ENCODE results near the gene EDAR. TPM values are rescaled to one million over a fixed set of nuclear protein-coding genes. Genes with fewer than 3 reads are reported as not detected.

Gene EDAR
- total and polyA plus RNA-seq, 11 donors = 0.01 to 0.20 (median 0.16) TPM; not detected in 8

GRCh38 chr2:108983610-108984009 is 5.4 kb downstream of the EDAR start:
- Histone ChIP-seq H3K9me3 (no peaks in the 10 kb centered on the region), H3K36me3 (no peaks in the 10 kb centered on the region), H3K27me3 (peaks cover 0 to 25% (median 2%) of the 10 kb centered on the region in 9 donors), H3K4me3 (no peak overlapping the region), H3K27ac (no peak overlapping the region), H3K4me1 (no peaks in the 10 kb centered on the region)
- ATAC-seq = no peak
- intact Hi-C loops (cut with DNase I) = no loop called here
- 78 to 85% (median 81%) methylated on average over 12 to 13 of the region's 13 CpGs for WGBS, 4 donors
- no peak for TF ChIP-seq CTCF (IDR thresholded peaks at IDR 0.05)
- TF ChIP-seq POLR2A (IDR thresholded peaks at IDR 0.05) = no peak
- no peak for DNase-seq

GRCh38 chr2:108983061-108983460 is 6.0 kb downstream of the EDAR start:
- no peak for TF ChIP-seq CTCF (IDR thresholded peaks at IDR 0.05)
- ATAC-seq = no peak
- Histone ChIP-seq H3K4me1 (no peaks in the 10 kb centered on the region), H3K4me3 (no peak overlapping the region), H3K36me3 (no peaks in the 10 kb centered on the region), H3K9me3 (no peaks in the 10 kb centered on the region), H3K27ac (no peak overlapping the region), H3K27me3 (peaks cover 0 to 20% (median 0%) of the 10 kb centered on the region in 9 donors)
- no peak for DNase-seq
- intact Hi-C loops (cut with DNase I) = no loop called here
- WGBS, 4 donors = 82 to 90% (median 86%) methylated on average over 3 of the region's 3 CpGs

- H3K27me3 ChIP-seq = peaks cover 0 to 12% (median 0%) of the 10 kb centered on the region in 9 donors
- no peaks in the 10 kb centered on the region for H3K9me3 ChIP-seq
- H3K4me3 ChIP-seq = no peak overlapping the region
- no peaks in the 10 kb centered on the region for H3K4me1 ChIP-seq
- WGBS, 4 donors = 73 to 83% (median 78%) methylated on average over 4 of the region's 4 CpGs
- H3K27ac ChIP-seq = no peak overlapping the region
- ATAC-seq (no peak), DNase-seq (no peak)
- intact Hi-C loops (cut with DNase I) = no loop called here
- TF ChIP-seq CTCF (IDR thresholded peaks at IDR 0.05) = no peak
- no peak for TF ChIP-seq POLR2A (IDR thresholded peaks at IDR 0.05)
- H3K36me3 ChIP-seq = no peaks in the 10 kb centered on the region
Measured at GRCh38 chr2:108982259-108982679, 6.8 kb downstream of the EDAR start.

- H3K27ac ChIP-seq = no peak overlapping the region
- no peak overlapping the region for H3K4me3 ChIP-seq
- no peaks in the 10 kb centered on the region for H3K4me1 ChIP-seq
- intact Hi-C loops (cut with DNase I) = no loop called here
- WGBS, 4 donors = 64 to 80% (median 77%) methylated on average over 7 of the region's 7 CpGs
- peaks cover 0 to 11% (median 0%) of the 10 kb centered on the region in 9 donors for H3K27me3 ChIP-seq
- ATAC-seq (no peak), DNase-seq (no peak)
- H3K9me3 ChIP-seq = no peaks in the 10 kb centered on the region
- TF ChIP-seq POLR2A (IDR thresholded peaks at IDR 0.05) (no peak), CTCF (IDR thresholded peaks at IDR 0.05) (no peak)
- H3K36me3 ChIP-seq = no peaks in the 10 kb centered on the region
Measured at GRCh38 chr2:108981846-108982245, 7.2 kb downstream of the EDAR start.
